IPS-NIHi7 (cell line): ENCODE results near the gene ADAMTS5.
A peak's percentile ranks its signal among the peaks of the same experiment; 100 is the strongest.

Experiments used
- DNase-seq: peaks from one replicate; pipeline ENCODE4 v3.0.0; 2012; ENCODE audit warnings: mixed read lengths; ENCODE audit errors: extremely low spot score

The ADAMTS5 gene

GRCh38 chr21:26888256-26888655 is 78.6 kb downstream of the ADAMTS5 start:
- no peak for DNase-seq

GRCh38 chr21:26887251-26887650 is 79.6 kb downstream of the ADAMTS5 start:
- DNase-seq, result no peak

- no peak for DNase-seq
Measured at GRCh38 chr21:26884436-26884835, 82.5 kb downstream of the ADAMTS5 start.

- DNase-seq, result no peak
Measured at GRCh38 chr21:26883768-26884167, 83.1 kb downstream of the ADAMTS5 start.

- DNase-seq, result peak; percentile 25
Measured at GRCh38 chr21:26881504-26882228, 85.2 kb downstream of the ADAMTS5 start.

GRCh38 chr21:26877018-26877417 is 89.9 kb downstream of the ADAMTS5 start:
- no peak for DNase-seq

- DNase-seq, result no peak
Measured at GRCh38 chr21:26874347-26874746, 92.5 kb downstream of the ADAMTS5 start.
